HG03558 (cell line): ENCODE measurements around the gene IL18BP.

Source experiments
- ATAC-seq: cut with Tn5 transposase; IDR thresholded peaks from one replicate; pipeline ENCODE4 v1.9.1; 2021; ENCODE audit warnings: moderate number of reproducible peaks; ENCODE audit not compliant: unreplicated experiment; ENCODE audit errors: extremely low read depth

IL18BP gene

DNA sequence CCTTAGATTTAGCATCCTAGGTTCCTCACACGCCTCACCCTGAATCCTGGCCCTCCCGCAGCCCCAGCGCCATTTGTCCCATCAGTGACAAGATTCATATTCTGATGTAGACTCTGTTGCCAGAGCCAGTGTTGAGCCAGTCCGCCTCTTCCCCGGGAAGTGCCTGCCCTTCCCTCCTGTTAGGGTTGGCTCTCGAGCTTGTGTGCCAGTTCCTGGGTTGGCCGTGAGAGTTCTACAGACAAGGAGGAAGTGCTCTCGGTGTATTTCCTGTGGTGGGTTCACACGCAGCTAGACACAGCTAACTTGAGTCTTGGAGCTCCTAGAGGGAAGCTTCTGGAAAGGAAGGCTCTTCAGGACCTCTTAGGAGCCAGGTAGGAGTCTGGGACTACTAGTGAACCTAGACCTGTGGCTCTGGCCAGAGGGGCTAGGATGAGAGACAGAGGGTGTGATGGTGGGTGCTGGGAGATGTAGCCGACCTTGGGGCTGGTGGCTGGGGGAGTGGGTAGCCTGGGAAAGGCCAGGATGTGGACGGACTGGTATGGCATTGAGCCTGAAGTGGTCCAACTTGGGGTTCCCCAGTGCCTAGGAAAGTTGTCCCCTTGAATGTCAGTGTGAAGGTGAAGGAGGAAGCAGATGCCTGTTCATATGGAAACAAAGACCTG, at the start of gene IL18BP:
Gene IL18BP, plus strand, starts transcription at position 261 of the 662 bp plus-strand sequence. CDS start 1,076 bp downstream, outside the sequence.
- no peak for ATAC-seq

DNA sequence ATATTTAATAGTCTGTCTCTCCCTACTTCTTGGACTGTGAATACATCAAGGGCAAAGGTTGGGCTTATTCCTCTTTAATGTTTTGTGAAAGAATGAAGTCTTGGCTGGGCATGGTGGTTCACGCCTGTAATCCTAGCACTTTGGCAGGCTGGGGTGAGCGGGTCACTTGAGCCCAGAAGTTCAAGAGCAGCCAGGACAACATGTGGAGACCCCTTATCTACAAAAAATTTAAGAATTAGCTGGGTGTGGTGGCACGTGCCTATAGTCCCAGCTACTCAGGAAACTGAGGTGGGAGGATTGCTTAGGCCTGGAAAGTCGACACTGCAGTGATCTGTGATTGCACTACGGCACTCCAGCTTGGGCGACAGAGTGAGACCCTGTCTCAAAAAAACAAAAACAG, 49.7 kb upstream of the IL18BP start:
- no peak for ATAC-seq

DNA sequence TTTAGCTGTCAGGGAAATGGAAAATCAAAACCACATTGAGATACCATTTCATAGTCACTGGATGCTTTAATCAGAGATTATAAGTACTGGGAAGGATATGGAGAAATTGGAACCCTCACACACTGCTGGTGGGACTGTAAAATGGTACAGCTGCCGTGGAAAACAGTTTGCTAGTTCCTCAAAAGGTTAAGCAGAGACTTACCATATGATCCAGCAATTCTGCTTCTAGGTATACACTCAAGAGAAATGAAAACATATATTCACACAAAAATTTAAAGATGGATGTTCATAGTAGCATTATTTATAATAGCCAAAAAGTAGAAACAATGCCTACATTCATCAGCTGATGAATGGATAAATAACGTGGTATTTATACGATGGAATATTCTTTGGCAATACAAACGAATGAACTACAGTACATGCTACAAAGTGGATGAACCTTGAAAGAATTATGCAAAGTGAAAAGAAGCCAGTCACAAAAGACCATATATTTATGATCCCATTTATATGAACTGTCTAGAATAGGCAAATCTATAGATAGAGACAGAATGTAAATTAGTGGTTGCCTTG, 46.9 kb upstream of the IL18BP start:
- ATAC-seq, result no peak

DNA sequence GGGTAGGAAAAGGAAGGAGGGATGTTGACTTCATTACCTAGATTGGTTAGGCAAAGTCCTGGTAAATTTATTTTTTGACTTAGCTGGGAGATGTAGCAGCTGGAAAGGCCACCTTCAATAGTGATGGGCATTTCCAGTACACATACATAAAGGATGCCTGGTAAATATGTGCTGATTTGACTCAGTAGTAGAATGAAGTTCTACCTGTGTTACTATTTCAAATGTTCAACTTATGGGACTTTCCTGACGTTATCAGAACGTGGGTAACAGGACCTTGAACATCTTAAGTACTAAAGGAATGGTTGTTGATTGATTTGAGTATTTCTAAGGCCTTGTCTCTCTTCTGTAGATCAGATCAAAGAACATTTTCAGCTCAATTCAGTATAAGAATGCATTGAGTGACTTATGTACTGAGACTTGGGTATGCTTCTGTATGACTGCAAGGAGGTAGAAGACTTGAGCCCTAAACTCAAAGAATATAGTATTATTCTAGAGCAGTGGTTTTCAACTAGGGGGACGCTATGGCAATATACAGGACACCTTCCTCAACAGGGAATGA, 42.7 kb upstream of the IL18BP start:
- no peak for ATAC-seq

DNA sequence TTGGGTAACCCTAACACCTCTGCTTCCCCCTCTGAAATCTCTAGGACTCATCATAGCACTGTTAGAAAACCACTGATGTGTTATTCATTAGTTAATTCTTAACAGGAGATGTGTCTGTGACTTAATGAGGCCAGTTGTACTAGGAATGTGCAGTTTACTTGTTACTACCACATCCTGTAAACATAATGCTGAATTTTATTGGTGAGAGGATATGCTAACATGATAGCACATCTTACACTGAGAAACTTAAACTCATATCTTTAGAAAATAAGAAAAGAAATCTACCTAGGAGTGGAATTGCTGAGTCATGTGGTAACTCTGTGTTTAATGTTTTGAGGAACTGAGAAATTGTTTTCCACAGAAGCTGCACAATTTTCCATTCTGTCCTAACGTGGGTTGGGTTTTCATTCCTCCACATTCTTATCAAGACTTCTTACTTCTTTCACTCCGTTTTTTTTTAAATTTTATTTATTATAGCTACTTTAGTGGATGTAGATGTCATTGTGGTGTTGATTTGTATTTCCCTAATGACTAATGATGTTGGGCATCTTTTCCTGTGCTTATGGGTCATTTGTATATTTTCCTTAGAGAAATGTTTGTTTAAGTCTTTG, 36.2 kb upstream of the IL18BP start:
- no peak for ATAC-seq

DNA sequence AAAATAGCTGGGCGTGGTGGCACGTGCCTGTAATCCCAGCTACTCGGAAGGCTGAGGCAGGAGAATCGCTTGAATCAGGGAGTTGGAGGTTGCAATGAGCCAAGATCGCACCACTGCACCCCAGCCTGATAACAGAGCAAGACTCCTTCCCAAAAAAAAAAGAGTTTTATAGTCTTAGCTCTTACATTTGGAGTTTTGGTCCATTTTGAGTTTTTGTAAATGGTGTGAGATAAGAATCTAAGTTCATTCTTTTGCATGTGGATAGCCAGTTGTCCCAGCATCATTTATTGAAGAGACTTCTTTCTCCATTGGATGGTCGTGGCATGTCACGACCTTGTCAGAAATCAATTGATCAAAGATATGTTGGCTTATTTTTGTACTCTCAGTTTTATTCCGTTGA, 35.2 kb upstream of the IL18BP start:
- no peak for ATAC-seq

DNA sequence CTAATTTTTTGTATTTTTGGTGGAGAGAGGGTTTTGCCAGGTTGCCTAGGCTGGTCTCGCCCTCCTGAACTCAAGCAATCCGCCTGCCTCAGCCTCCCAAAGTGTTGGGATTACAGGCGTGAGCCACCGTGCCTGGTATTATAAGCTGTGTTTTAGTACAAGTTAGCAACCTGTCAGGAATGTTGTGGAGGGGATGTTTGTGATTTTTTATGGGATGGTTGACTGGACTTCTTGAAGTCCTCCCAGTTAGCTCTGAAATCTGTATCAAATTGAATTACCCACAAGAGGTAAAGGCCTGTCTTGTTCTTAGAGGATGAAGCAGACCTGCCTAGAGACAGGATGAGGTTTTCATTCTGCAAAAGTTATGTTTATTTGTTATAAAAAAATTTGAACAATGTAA, 34.1 kb upstream of the IL18BP start:
- no peak for ATAC-seq

DNA sequence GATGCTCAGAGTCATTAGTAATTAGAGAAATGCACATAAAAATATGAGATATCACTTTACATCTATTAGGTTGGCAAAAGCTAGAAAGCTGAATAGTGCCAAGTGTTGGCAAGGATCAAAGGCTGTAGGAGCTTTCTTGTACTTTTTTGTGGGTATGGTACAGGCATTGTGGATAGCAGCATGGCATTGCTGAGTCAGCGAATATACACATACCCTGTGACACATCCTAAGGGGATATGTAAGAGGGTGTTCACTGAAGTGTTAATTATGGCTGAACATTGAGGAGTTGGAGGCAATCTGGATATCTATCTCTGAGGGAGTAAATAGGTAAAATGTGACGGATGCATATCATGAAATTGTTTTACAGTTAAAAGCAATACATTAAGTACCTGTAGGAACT, 27.0 kb upstream of the IL18BP start:
- ATAC-seq, result no peak

DNA sequence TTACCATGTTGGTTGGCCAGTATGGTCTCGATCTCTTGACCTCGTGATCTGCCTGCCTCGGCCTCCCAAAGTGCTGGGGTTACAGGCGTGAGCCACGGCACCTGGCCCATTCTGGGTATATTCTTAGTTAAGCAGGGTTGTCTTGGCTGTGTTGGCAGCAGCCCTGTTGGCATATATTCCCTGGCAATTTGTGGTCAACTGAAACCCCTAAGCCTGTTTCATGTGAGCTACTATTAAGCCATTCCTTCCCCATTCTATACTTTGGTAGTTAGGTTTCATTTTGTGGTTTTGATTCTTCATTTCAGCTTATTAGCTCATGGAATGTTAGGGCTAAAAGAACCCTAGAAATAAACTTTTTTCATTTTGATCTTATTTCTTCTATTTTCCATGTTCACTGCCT, 22.2 kb upstream of the IL18BP start:
- ATAC-seq, result no peak

DNA sequence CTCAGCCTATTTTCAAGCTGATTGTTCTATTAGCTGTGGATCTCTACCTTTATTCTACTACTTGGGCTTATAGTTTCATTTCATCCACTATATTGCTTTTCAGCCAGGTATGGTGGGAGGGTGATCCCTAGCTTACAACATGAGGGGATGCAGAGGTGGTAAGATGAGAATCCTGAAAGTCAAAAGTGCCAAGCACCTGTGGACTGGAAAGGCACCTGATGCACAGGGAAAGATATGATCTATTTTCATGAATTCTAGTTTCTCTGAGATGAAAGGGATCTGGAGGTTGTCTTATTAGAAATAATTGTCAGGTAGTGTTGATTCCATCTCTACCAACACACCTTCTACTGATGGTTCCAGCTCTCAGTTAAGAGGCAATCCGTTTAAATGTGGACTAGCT, 21.6 kb upstream of the IL18BP start:
- no peak for ATAC-seq

DNA sequence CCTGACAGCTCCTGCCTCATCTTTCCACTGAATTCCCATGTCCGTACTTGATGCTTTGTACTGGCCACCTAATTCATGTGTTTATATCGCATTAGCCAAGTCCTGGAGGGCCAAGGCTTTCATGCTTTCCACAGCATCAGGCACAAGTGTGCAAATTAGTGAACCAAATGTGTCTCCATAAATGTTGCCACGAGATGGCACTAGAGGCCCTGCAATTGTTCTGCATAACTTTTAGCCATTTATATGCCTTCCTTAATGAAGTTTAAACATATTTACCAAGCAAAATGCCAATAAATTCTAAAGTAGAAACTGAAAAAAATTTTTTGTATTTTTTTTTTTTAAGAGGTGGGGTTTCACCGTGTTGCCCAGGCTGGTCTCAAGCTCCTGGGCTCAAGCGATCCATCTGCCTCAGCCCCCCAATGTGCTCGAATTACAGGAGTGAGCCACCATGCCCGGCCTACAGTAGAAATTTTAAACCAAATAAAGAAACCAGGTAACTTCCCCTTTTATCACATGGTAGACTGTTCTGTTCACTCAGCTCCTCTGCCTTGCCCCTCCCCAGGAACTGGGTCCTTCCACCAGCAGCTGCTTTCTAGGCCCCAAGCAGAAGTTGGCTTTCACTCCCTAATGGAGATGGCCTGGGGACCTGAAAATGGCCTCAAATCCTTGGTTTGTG, 20.8 kb upstream of the IL18BP start:
- ATAC-seq, result no peak

DNA sequence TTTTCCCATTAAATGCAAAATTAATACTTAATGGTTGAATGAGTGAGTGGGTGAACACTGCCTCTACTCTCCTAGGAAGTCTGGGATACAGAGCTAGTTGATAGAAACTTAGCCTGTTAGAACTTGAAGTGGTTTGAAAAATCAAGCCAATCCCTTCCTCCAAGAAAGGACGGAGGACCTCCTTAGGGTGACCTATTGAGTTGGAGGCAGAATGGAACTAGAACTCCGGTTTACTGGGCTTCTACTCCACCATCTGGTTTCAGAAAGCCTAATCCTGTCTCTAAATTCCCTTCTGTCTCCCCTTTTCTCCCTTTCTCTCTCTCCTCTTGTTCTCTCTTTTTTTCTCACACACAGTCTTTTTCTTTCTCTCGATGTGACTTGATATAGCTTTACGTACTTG, 19.6 kb upstream of the IL18BP start:
- no peak for ATAC-seq

DNA sequence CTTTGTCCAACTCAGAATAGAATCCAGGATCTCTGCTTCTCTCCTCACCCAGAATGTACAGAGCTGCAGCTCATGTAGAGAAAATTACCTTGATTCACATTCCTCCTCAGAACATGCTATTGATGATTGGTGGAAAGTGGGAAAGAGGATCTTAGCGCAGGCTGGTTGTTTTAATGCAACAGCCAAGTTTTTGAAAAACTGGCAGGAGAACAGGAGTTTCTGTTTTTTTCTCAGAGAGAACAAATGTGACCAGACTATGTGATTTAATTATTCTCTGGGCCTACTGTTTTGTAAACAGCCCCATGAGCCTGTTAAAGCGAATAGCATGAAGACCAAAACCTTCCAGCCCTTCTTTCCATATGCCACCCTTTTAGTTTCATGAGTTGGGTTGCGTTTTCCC, 19.1 kb upstream of the IL18BP start:
- no peak for ATAC-seq

DNA sequence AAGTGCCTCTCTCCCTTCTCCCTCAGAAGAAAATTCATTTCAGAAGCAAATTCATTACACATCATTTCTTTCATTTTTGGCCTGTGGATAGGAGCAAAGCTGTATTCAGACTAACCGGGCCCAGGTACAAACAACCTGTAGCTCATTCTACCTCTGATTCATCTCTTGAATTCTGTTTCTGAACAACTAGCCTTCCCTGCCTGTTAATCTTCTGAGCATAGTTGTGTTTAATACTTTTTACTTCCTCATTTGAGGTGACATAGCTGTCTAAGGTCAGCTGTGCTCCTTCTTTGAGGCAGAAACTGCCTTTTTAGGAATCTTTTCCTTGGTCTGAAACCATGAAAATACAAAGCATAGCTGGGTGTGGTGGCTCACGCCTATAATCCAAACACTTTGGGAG, 12.6 kb upstream of the IL18BP start:
- ATAC-seq, result no peak

DNA sequence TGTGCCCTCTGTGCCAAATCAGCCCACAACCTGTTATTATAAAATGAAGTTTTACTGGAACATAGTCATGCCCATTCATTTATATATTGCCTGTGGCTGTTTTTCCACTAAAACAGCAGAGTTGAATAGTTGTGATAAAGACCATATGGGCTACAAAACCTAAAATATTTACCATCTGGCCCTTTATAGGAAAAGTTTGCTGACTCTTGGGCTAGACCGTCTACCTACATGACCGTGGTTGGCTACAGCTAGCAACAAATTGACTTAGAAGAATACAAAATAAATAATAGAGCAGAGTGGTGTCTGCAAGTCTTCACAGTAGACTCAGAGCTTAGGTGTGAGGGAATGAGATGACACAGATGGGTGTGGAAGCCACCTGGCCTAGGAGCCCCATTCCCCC, 11.2 kb upstream of the IL18BP start:
- no peak for ATAC-seq

DNA sequence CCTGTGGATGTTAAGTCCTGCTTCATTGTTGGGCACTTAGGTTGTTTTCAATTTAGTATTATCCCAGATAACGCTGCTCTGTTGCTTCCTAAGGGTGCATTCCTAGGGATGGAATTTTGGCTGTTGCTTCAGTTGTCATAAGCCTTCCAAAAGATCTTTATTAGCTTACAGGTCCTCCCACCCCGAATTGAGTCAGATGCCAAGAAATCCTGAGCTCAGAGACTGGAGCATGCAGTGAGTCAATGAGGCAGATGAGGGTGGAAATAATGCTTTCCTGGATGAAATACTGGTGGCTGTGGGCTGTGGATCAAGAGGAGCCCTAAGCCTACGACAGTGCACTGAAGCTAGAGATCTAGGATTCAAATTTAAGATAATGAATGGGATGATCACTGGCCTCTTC, 10.7 kb upstream of the IL18BP start:
- ATAC-seq, result no peak

DNA sequence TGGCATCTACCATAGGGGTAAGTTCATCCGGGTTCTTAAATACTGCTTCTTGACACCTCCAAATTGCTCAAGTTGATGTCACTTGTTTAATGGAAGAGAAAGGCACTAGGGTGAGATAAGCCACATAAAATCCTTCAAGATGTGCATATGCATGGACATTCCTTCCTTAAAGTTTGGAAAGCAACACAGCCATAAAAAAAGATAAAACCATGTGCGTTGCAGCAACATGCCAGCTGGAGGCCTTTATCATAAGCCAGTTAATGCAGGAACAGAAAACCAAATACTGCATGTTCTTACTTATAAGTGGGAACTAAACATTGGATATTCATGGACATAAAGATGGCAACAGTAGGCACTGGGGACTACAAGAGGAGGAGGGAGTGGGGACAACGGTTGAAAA, 8.0 kb upstream of the IL18BP start:
- no peak for ATAC-seq

DNA sequence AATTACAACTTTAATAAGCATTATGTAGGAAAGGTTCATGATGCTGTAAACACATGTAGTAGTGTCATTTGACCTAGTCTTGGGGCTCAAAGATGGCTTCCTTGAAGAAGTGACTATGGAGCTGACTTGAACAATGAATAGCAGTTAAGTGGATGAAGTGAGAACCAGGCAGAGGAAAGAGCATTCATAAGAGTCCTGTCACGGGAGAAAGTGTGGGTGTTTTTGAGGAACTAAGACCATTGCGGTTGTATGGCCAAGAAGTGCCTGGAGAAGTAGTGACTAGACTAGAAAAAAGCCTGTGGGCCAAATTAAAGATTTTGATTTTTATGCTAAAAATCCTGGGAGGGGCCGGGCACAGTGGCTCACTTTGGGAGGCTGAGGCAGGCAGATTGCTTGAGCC, 7.2 kb upstream of the IL18BP start:
- ATAC-seq, result no peak

DNA sequence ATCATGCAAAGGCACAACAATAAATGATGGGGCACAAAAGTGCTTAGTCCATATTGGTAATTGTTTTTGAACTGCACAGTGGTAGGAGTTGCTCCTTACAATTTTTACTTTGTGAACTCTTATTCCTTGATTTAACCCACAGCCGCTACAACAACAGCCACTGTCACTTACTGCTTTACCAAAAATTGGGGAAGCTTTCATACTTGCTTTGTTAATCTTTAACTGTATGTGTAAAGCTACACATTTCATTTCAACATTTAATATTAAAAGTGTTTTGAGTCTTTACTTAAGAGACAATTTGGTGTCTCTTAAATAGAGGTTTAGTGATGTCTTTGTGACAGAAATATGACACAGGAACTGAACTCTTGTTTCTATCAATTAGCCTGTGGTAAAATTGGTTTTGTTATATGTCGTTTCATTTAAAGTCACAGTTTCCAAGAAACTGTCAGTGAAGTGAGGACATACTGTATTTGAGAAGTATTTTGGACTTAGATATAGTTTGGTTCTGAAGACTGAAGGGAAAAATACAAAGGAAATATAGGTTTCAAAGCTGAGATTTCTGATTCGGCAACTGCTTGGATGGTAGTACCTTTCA, 6.5 kb upstream of the IL18BP start:
- no peak for ATAC-seq

DNA sequence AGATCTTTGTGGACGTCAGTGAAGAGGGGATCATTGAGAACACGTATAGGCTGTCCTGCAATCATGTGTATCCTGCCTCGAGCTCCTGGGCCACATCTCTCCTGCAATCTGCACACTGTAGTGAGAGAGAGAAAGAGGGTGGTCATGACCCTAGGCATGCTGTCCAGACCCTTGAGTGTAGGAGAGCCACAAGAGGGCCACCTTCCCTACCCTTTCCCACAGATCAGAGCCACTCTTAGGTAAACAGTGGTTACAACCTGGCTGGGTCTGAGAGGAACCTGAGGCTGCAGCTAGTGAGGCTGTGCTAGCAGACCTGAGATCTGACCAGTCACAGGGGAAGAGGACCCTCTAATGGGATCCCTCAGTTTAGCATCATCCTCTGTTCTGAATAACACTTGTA, 3.9 kb upstream of the IL18BP start:
- ATAC-seq, result no peak
